ENCODE measurements around the gene EPM2AIP1. TPM values are rescaled to one million over a fixed set of nuclear protein-coding genes. Genes with fewer than 3 reads are reported as not detected.

Gene EPM2AIP1
- total RNA-seq, 3 donors from 2014 or later (not counting 1 experiment from before 2014, with no cell fraction given), result 25.6 to 33.7 (median 32.5) TPM

GRCh38 chr3:36972163-36972562 lies 20.8 kb downstream of the EPM2AIP1 start:
- H3K4me1 Mint-ChIP-seq, result peaks cover 7 to 16% of the 10 kb centered on the region in 2 donors
- H3K9me3 ChIP-seq (ENCODE audit: control insufficient read depth, insufficient read depth, low read length), result no peaks in the 10 kb centered on the region
- H3K36me3 Mint-ChIP-seq, result no peaks in the 10 kb centered on the region
- no peaks in the 10 kb centered on the region for H3K36me3 ChIP-seq (ENCODE audit: control insufficient read depth, insufficient read depth, low read length)
- no CpG with 5 or more reads among the region's 2 CpGs for WGBS (ENCODE audit: insufficient coverage)
- H3K27me3 Mint-ChIP-seq (ENCODE audit: low read depth in 2 of 2), result no peaks in the 10 kb centered on the region
- intact Hi-C loops (cut with micrococcal nuclease), result no loop called here
- no peak overlapping the region for H3K27ac ChIP-seq (ENCODE audit: low read length)
- H3K27me3 ChIP-seq (ENCODE audit: control insufficient read depth, insufficient read depth, low read length), result no peaks in the 10 kb centered on the region
- H3K4me1 ChIP-seq (ENCODE audit: control insufficient read depth, insufficient read depth, low read length), result peaks cover 3% of the 10 kb centered on the region
- no peak for ATAC-seq
- TF ChIP-seq, protein P1, sequence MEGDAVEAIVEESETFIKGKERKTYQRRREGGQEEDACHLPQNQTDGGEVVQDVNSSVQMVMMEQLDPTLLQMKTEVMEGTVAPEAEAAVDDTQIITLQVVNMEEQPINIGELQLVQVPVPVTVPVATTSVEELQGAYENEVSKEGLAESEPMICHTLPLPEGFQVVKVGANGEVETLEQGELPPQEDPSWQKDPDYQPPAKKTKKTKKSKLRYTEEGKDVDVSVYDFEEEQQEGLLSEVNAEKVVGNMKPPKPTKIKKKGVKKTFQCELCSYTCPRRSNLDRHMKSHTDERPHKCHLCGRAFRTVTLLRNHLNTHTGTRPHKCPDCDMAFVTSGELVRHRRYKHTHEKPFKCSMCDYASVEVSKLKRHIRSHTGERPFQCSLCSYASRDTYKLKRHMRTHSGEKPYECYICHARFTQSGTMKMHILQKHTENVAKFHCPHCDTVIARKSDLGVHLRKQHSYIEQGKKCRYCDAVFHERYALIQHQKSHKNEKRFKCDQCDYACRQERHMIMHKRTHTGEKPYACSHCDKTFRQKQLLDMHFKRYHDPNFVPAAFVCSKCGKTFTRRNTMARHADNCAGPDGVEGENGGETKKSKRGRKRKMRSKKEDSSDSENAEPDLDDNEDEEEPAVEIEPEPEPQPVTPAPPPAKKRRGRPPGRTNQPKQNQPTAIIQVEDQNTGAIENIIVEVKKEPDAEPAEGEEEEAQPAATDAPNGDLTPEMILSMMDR (IDR thresholded peaks at IDR 0.05), result no peak
- H3K4me3 Mint-ChIP-seq, result no peak overlapping the region
- no peaks in the 10 kb centered on the region for H3K9me3 Mint-ChIP-seq
- no peak for DNase-seq
- no peak overlapping the region for H3K27ac Mint-ChIP-seq
- H3K4me3 ChIP-seq (ENCODE audit: low read length), result no peak overlapping the region

- no peaks in the 10 kb centered on the region for H3K9me3 Mint-ChIP-seq
- intact Hi-C loops (cut with micrococcal nuclease), result no loop called here
- 23% methylated on average over 3 of the region's 4 CpGs for WGBS (ENCODE audit: insufficient coverage)
- TF ChIP-seq, protein P1 (IDR thresholded peaks at IDR 0.05), result no peak
- peak overlapping the region in 1 of 2 donors; percentile 82 for H3K27ac Mint-ChIP-seq
- H3K9me3 ChIP-seq (ENCODE audit: control insufficient read depth, insufficient read depth, low read length), result no peaks in the 10 kb centered on the region
- no peaks in the 10 kb centered on the region for H3K27me3 Mint-ChIP-seq (ENCODE audit: low read depth in 2 of 2)
- no peaks in the 10 kb centered on the region for H3K36me3 Mint-ChIP-seq
- H3K4me3 ChIP-seq (ENCODE audit: low read length), result no peak overlapping the region
- peak overlapping the region; percentile 57 for H3K27ac ChIP-seq (ENCODE audit: low read length)
- peak; percentile 84 to 95 (median 92) for ATAC-seq
- H3K4me1 Mint-ChIP-seq, result peaks cover 7 to 16% of the 10 kb centered on the region in 2 donors
- peaks cover 3% of the 10 kb centered on the region for H3K4me1 ChIP-seq (ENCODE audit: control insufficient read depth, insufficient read depth, low read length)
- no peaks in the 10 kb centered on the region for H3K36me3 ChIP-seq (ENCODE audit: control insufficient read depth, insufficient read depth, low read length)
- DNase-seq, result peak in 1 of 2 donors; percentile 60
- no peak overlapping the region for H3K4me3 Mint-ChIP-seq
- no peaks in the 10 kb centered on the region for H3K27me3 ChIP-seq (ENCODE audit: control insufficient read depth, insufficient read depth, low read length)
Measured at GRCh38 chr3:36969540-36970432, 23.1 kb downstream of the EPM2AIP1 start.

GRCh38 chr3:36969085-36969484 lies 23.8 kb downstream of the EPM2AIP1 start:
- ATAC-seq (no peak), DNase-seq (no peak)
- Mint-ChIP-seq H3K36me3 (no peaks in the 10 kb centered on the region), H3K4me1 (peaks cover 7 to 16% of the 10 kb centered on the region in 2 donors), H3K4me3 (no peak overlapping the region), H3K27ac (peak overlapping the region in 1 of 2 donors; percentile 82), H3K27me3 (ENCODE audit: low read depth in 2 of 2) (no peaks in the 10 kb centered on the region), H3K9me3 (no peaks in the 10 kb centered on the region)
- H3K9me3 ChIP-seq (ENCODE audit: control insufficient read depth, insufficient read depth, low read length), result no peaks in the 10 kb centered on the region
- H3K27me3 ChIP-seq (ENCODE audit: control insufficient read depth, insufficient read depth, low read length), result no peaks in the 10 kb centered on the region
- WGBS (ENCODE audit: insufficient coverage), result 79% methylated on average over 3 of the region's 4 CpGs
- no peak overlapping the region for H3K27ac ChIP-seq (ENCODE audit: low read length)
- peaks cover 3% of the 10 kb centered on the region for H3K4me1 ChIP-seq (ENCODE audit: control insufficient read depth, insufficient read depth, low read length)
- intact Hi-C loops (cut with micrococcal nuclease), result no loop called here
- H3K4me3 ChIP-seq (ENCODE audit: low read length), result no peak overlapping the region
- TF ChIP-seq, protein P1 (IDR thresholded peaks at IDR 0.05), result no peak
- no peaks in the 10 kb centered on the region for H3K36me3 ChIP-seq (ENCODE audit: control insufficient read depth, insufficient read depth, low read length)

Data from natural killer cell (primary cell).